Measurements from ENCODE around the gene DAD1. TPM values are rescaled to one million over a fixed set of nuclear protein-coding genes. Genes with fewer than 3 reads are reported as not detected.

Gene DAD1
- total and polyA plus RNA-seq, 12 donors, result 91.8 to 537 (median 291) TPM

- Histone ChIP-seq H3K27ac (no peak overlapping the region), H3K36me3 (replicated peaks in 1 of 2) (no peaks in the 10 kb centered on the region), H3K4me3 (no peak overlapping the region), H3K27me3 (no peaks in the 10 kb centered on the region), H3K9me3 (replicated peaks in 1 of 3) (no peaks in the 10 kb centered on the region), H3K4me1 (replicated peaks in 1 of 2) (no peaks in the 10 kb centered on the region)
- no peak for DNase-seq
- TF ChIP-seq, protein P1, sequence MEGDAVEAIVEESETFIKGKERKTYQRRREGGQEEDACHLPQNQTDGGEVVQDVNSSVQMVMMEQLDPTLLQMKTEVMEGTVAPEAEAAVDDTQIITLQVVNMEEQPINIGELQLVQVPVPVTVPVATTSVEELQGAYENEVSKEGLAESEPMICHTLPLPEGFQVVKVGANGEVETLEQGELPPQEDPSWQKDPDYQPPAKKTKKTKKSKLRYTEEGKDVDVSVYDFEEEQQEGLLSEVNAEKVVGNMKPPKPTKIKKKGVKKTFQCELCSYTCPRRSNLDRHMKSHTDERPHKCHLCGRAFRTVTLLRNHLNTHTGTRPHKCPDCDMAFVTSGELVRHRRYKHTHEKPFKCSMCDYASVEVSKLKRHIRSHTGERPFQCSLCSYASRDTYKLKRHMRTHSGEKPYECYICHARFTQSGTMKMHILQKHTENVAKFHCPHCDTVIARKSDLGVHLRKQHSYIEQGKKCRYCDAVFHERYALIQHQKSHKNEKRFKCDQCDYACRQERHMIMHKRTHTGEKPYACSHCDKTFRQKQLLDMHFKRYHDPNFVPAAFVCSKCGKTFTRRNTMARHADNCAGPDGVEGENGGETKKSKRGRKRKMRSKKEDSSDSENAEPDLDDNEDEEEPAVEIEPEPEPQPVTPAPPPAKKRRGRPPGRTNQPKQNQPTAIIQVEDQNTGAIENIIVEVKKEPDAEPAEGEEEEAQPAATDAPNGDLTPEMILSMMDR (IDR thresholded peaks at IDR 0.05), result no peak
- intact Hi-C loops (cut with DNase I), result no loop called here
- WGBS, 4 donors, result 80 to 86% (median 82%) methylated on average over 2 of the region's 2 CpGs
These were observed 55.8 kb downstream of the DAD1 start for GRCh38 chr14:22533057-22533704.

- 58 to 64% (median 62%) methylated on average over 3 of the region's 3 CpGs for WGBS, 4 donors
- Histone ChIP-seq H3K27ac (peak overlapping the region in 1 of 5 donors; percentile 10), H3K4me1 (replicated peaks in 1 of 2) (no peaks in the 10 kb centered on the region), H3K27me3 (no peaks in the 10 kb centered on the region), H3K9me3 (replicated peaks in 1 of 3) (no peaks in the 10 kb centered on the region), H3K36me3 (replicated peaks in 1 of 2) (no peaks in the 10 kb centered on the region), H3K4me3 (no peak overlapping the region)
- TF ChIP-seq POLR2A (IDR thresholded peaks at IDR 0.05), result no peak
- TF ChIP-seq, protein P1 (IDR thresholded peaks at IDR 0.05), result no peak
- intact Hi-C loops (cut with DNase I), result no loop called here
- no peak for DNase-seq
These were observed 56.5 kb downstream of the DAD1 start for GRCh38 chr14:22532345-22533056.

- Histone ChIP-seq H3K27me3 (no peaks in the 10 kb centered on the region), H3K27ac (peak overlapping the region in 1 of 5 donors; percentile 10), H3K4me3 (no peak overlapping the region), H3K4me1 (replicated peaks in 1 of 2) (no peaks in the 10 kb centered on the region), H3K36me3 (replicated peaks in 1 of 2) (no peaks in the 10 kb centered on the region), H3K9me3 (replicated peaks in 1 of 3) (no peaks in the 10 kb centered on the region)
- no peak for DNase-seq
- TF ChIP-seq, protein P1 (IDR thresholded peaks at IDR 0.05), result no peak
- TF ChIP-seq POLR2A (IDR thresholded peaks at IDR 0.05), result no peak
- intact Hi-C loops (cut with DNase I), result no loop called here
- 83 to 90% (median 86%) methylated on average over 5 of the region's 5 CpGs for WGBS, 4 donors
These were observed 57.3 kb downstream of the DAD1 start for GRCh38 chr14:22531451-22532344.

DNA sequence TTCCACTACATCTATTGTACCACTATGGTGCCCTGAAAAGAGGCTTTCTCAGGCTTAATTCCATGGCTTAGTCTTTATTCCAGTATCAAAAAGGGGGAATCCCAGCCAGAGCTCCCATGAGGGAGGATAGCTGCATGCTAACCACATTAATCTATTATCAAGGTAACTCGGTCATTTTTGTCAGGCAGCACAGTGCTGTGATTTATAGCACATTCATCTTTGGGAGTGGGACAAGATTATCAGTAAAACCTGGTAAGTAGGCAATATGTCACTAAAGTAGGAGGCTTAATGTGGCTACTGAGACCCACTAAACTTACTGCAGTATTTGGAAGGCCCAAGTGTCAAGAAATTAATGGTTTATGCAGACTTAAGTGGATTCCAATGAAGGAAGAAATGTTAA is 58.9 kb downstream of the DAD1 start:
- no peaks in the 10 kb centered on the region for H3K9me3 ChIP-seq (replicated peaks in 1 of 3)
- intact Hi-C loops (cut with DNase I), result no loop called here
- TF ChIP-seq, protein P1 (IDR thresholded peaks at IDR 0.05), result no peak
- TF ChIP-seq POLR2A (IDR thresholded peaks at IDR 0.05), result no peak
- no peak overlapping the region for H3K27ac ChIP-seq
- H3K36me3 ChIP-seq (replicated peaks in 1 of 2), result no peaks in the 10 kb centered on the region
- H3K27me3 ChIP-seq, result no peaks in the 10 kb centered on the region
- DNase-seq, result no peak
- 14 to 36% (median 25%) methylated on average over 1 of the region's 1 CpG for WGBS, 4 donors
- no peak overlapping the region for H3K4me3 ChIP-seq
- no peaks in the 10 kb centered on the region for H3K4me1 ChIP-seq (replicated peaks in 1 of 2)

All from adrenal gland (tissue), 12 donors.